Measurements from ENCODE around the gene CD40LG.

DNA sequence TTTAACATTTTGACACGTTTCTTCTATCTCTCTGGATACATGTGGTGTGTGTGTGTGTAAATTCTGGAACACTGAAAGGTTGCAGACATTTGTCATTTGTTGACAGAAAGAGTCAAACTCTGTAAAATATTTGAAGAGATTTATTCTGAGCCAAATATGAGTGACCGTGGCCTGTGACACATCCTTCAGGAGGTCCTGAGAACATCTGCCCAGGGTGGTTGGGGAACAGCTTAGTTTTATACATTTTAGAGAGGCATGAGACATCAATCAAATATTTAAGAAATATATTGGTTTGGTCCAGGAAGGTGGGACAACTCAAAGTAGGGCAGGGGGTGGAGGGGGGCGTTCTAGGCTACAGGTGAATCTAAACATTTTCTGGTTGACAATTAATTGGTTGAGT lies 40.7 kb upstream of the CD40LG start:
- TF ChIP-seq, protein P1, sequence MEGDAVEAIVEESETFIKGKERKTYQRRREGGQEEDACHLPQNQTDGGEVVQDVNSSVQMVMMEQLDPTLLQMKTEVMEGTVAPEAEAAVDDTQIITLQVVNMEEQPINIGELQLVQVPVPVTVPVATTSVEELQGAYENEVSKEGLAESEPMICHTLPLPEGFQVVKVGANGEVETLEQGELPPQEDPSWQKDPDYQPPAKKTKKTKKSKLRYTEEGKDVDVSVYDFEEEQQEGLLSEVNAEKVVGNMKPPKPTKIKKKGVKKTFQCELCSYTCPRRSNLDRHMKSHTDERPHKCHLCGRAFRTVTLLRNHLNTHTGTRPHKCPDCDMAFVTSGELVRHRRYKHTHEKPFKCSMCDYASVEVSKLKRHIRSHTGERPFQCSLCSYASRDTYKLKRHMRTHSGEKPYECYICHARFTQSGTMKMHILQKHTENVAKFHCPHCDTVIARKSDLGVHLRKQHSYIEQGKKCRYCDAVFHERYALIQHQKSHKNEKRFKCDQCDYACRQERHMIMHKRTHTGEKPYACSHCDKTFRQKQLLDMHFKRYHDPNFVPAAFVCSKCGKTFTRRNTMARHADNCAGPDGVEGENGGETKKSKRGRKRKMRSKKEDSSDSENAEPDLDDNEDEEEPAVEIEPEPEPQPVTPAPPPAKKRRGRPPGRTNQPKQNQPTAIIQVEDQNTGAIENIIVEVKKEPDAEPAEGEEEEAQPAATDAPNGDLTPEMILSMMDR (conservative IDR thresholded peaks at IDR 0.05) = no peak
- TF ChIP-seq ZFX (IDR thresholded peaks at IDR 0.05) = no peak

Data from C4-2B (cell line).